ENCODE measurements around the gene FGD5. TPM values are rescaled to one million over a fixed set of nuclear protein-coding genes. Genes with fewer than 3 reads are reported as not detected.

FGD5 gene
- total RNA-seq, 1 experiment from 2014 or later = 0.40 TPM

GRCh38 chr3:14852058-14852594 lies 33.4 kb downstream of the FGD5 start:
- no peak overlapping the region for H3K4me3 ChIP-seq
- H3K9me3 ChIP-seq = 0 out of 2 replicates have a peak, but pooled peaks cover 2% of the 10 kb centered on the region
- H3K36me3 ChIP-seq = no peaks in the 10 kb centered on the region
- no peak for DNase-seq
- no peaks in the 10 kb centered on the region for H3K27me3 ChIP-seq

DNA sequence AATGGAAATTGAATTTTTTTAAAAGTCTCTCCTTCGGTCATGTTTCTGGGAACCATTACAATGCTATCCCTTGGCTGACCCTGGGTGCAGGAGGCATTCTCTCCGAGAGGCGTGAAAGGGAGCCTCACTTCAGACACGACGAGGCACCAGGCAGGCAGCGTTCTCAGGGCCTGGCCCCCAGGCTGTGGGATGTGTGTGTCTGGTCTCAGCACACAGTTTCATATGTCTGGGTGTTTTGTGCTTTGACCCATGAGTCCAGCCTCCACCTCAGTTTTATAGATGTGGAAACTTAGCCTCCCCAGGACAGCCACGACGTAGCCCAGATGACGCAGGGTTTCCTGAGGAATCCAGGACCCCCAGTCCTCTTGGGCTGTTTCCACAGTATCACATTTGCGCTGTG lies 34.0 kb downstream of the FGD5 start:
- DNase-seq = no peak
- Histone ChIP-seq H3K9me3 (0 out of 2 replicates have a peak, but pooled peaks cover 2% of the 10 kb centered on the region), H3K36me3 (no peaks in the 10 kb centered on the region), H3K4me3 (no peak overlapping the region), H3K27me3 (no peaks in the 10 kb centered on the region)

GRCh38 chr3:14853271-14853951 lies 34.6 kb downstream of the FGD5 start:
- Histone ChIP-seq H3K36me3 (no peaks in the 10 kb centered on the region), H3K27me3 (no peaks in the 10 kb centered on the region), H3K9me3 (0 out of 2 replicates have a peak, but pooled peaks cover 2% of the 10 kb centered on the region), H3K4me3 (no peak overlapping the region)
- DNase-seq = no peak

- Histone ChIP-seq H3K9me3 (0 out of 2 replicates have a peak, but pooled peaks cover 2% of the 10 kb centered on the region), H3K36me3 (no peaks in the 10 kb centered on the region), H3K27me3 (no peaks in the 10 kb centered on the region), H3K4me3 (no peak overlapping the region)
- DNase-seq = no peak
These were observed 38.7 kb downstream of the FGD5 start for GRCh38 chr3:14857506-14857905.

DNA sequence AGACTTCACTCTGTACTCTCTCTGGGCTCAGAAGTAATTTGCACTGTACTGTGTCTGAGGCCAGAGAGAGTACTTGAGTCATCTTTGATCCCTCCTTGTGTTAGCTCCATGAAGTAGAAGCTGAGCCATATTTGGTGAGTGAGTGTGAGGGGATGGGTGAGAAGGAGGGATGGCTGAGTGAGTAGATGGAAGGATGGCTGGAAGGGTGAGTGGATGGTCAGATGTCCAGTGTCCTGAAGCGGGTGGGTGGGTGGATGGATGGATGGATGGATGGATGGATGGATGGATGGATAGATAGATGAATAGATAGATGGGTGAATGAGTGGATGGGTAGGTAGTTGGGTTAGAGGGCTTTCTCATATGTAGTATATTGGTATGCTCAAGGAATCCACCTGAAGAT lies 39.3 kb downstream of the FGD5 start:
- Histone ChIP-seq H3K36me3 (no peaks in the 10 kb centered on the region), H3K9me3 (0 out of 2 replicates have a peak, but pooled peaks cover 2% of the 10 kb centered on the region), H3K4me3 (no peak overlapping the region), H3K27me3 (no peaks in the 10 kb centered on the region)
- DNase-seq = no peak

- Histone ChIP-seq H3K36me3 (no peaks in the 10 kb centered on the region), H3K27me3 (no peaks in the 10 kb centered on the region), H3K4me3 (no peak overlapping the region), H3K9me3 (0 out of 2 replicates have a peak, but pooled peaks cover 2% of the 10 kb centered on the region)
- DNase-seq = no peak
These were observed 41.1 kb downstream of the FGD5 start for GRCh38 chr3:14859880-14860279.

DNA sequence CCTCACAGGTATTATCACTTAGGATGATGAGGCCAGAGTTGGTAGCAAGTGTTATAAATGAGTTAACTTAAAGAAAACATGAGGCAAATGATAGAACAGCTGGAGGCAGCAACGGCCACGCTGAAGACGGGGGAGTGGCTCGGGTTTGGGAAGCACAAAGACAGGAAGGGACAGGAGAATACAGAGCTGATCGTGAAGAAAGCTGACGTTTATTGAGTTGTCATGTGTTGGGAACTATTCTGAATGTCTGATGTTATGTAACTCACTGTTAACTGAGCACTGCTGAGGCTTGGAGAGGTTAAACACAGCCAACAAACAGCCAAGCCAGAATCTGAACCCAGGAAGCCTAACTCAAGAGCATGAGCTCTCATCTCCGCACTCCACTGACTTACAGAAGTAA lies 42.3 kb downstream of the FGD5 start:
- Histone ChIP-seq H3K36me3 (no peaks in the 10 kb centered on the region), H3K4me3 (no peak overlapping the region), H3K9me3 (0 out of 2 replicates have a peak, but pooled peaks cover under 1% of the 10 kb centered on the region), H3K27me3 (no peaks in the 10 kb centered on the region)
- DNase-seq = no peak

GRCh38 chr3:14861446-14862302 lies 42.9 kb downstream of the FGD5 start:
- DNase-seq = no peak
- Histone ChIP-seq H3K36me3 (no peaks in the 10 kb centered on the region), H3K4me3 (no peak overlapping the region), H3K9me3 (no peaks in the 10 kb centered on the region), H3K27me3 (no peaks in the 10 kb centered on the region)

- Histone ChIP-seq H3K36me3 (no peaks in the 10 kb centered on the region), H3K27me3 (no peaks in the 10 kb centered on the region), H3K9me3 (no peaks in the 10 kb centered on the region), H3K4me3 (no peak overlapping the region)
- DNase-seq = no peak
These were observed 43.5 kb downstream of the FGD5 start for GRCh38 chr3:14862303-14862660.

- Histone ChIP-seq H3K36me3 (no peaks in the 10 kb centered on the region), H3K4me3 (no peak overlapping the region), H3K27me3 (no peaks in the 10 kb centered on the region), H3K9me3 (no peaks in the 10 kb centered on the region)
- DNase-seq = no peak
These were observed 44.0 kb downstream of the FGD5 start for GRCh38 chr3:14862661-14863230.

- Histone ChIP-seq H3K9me3 (no peaks in the 10 kb centered on the region), H3K27me3 (no peaks in the 10 kb centered on the region), H3K36me3 (no peaks in the 10 kb centered on the region), H3K4me3 (no peak overlapping the region)
- DNase-seq = no peak
These were observed 44.8 kb downstream of the FGD5 start for GRCh38 chr3:14863333-14864100.

- H3K4me3 ChIP-seq = no peak overlapping the region
- H3K27me3 ChIP-seq = no peaks in the 10 kb centered on the region
- DNase-seq = no peak
- H3K9me3 ChIP-seq = no peaks in the 10 kb centered on the region
- no peaks in the 10 kb centered on the region for H3K36me3 ChIP-seq
These were observed 45.4 kb downstream of the FGD5 start for GRCh38 chr3:14864131-14864530.

DNA sequence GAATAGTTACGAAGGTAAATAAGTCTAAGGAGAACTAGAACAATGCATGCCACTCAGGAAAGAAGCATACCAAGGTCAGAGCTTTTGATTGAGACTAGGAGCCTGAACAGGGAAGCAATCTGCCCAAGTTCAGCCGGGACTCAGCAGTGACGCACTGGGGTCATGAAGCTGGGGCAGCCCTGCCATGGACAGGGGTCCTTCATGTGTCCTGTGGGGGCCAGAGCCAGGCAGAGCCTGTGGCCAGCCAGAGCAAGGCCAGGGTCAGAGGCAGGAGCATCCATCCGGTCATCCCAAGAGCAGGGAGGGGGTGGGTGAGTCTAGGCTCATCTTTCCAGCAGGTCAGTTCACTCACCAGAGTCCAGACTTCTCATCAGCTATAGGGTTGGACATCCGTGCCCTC lies 47.9 kb downstream of the FGD5 start:
- Histone ChIP-seq H3K4me3 (no peak overlapping the region), H3K27me3 (no peaks in the 10 kb centered on the region), H3K9me3 (no peaks in the 10 kb centered on the region), H3K36me3 (no peaks in the 10 kb centered on the region)
- DNase-seq = no peak

- H3K36me3 ChIP-seq = no peaks in the 10 kb centered on the region
- no peak for DNase-seq
- H3K27me3 ChIP-seq = no peaks in the 10 kb centered on the region
- H3K9me3 ChIP-seq = no peaks in the 10 kb centered on the region
- no peak overlapping the region for H3K4me3 ChIP-seq
These were observed 49.3 kb downstream of the FGD5 start for GRCh38 chr3:14867936-14868570.

DNA sequence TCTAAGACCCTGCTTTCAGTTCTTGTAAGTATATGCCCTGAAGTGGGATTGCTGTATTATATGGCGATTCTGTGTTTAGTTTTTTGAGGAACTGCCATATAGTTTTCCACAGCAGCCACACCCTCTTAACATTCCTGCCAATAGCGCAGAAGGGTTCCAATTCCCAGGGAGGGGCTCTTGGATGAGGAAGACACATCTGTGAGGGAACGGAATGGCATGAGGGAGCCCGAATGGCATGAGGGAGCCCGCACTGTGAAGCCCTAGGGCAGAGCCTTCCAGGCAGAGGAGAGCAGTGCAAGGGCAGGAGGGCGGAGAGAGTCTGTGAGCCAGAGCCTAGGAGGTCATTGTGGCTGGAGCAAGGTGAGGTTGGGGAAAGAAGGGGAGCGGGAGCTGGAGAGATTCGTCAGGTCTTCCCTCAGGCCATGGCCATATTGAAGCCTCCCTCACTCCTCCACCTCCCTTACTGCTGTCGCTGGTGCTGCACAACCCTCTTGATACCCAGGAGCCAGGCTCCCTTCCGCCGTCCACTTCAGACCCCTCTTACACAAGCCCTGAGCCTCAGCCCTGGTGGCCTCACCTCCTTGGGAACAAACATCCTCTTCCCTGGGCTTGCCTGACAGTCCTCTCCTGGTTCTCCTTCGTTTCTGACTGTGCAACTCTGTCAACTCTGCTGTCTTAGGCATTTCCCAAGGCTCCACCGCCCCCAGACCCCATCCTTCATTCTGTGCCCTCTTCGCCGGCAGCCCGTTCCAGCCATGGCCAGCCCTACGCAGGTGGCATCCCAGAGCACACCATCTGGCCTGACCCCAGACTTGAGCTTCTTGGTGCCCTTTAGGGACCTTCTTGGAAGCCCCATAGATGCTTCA lies 51.4 kb downstream of the FGD5 start:
- peak; percentile 22 for DNase-seq
- Histone ChIP-seq H3K9me3 (no peaks in the 10 kb centered on the region), H3K4me3 (no peak overlapping the region), H3K36me3 (no peaks in the 10 kb centered on the region), H3K27me3 (no peaks in the 10 kb centered on the region)

- Histone ChIP-seq H3K4me3 (no peak overlapping the region), H3K36me3 (no peaks in the 10 kb centered on the region), H3K27me3 (no peaks in the 10 kb centered on the region), H3K9me3 (no peaks in the 10 kb centered on the region)
- no peak for DNase-seq
These were observed 52.0 kb downstream of the FGD5 start for GRCh38 chr3:14870783-14871060.
